HG02642 (cell line): ENCODE measurements around the gene HS3ST6.
A peak's percentile ranks its signal among the peaks of the same experiment; 100 is the strongest.
"Not testable (repeated sequence)": the region's sequence is repeated elsewhere in the genome, so short reads cannot be mapped to it uniquely, and the experiment has no call there.

ENCODE experiments used
- ATAC-seq: cut with Tn5 transposase; IDR thresholded peaks from one replicate; pipeline ENCODE4 v1.9.1; 2021; ENCODE audit warnings: mild to moderate bottlenecking; ENCODE audit not compliant: unreplicated experiment, poor library complexity

Gene HS3ST6

DNA sequence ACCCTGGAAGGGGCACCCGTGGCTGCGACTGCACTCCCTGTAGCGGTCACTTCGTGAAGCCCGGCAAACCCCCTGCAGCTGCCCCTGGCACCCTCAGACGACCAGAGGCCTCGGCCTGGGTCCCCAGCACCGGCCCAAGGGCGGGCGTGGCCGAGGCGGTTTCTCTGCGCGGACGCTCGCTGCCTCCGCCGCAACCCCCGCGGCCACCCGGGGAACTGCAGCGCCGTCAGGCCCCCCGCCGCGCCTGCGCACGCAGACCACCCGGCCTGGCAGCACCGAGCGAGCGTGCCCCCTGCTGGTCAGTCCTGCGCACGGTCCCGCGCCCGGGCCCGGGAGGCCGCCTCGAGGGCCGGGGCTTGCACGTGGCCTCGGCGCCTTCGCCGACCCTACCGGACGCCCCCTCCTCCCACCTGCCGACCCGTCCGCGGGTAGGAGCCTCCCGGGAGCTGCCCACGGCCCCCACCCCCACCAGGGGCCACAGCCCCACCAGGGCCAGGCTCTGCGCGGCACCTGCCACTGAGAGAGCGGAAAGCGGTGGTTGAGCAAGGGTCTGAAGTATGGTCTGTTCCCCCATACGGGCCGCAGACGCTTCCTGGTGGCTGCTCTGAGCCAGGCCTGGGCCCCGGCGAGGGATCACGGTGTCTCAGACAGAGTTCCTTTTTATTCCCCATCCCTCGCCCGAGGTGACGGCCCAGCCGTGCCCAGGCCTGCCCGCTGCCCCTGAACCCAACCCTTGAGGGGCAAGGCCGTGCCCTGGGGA, 11.5 kb upstream of the HS3ST6 start:
- peak; percentile 91 for ATAC-seq

DNA sequence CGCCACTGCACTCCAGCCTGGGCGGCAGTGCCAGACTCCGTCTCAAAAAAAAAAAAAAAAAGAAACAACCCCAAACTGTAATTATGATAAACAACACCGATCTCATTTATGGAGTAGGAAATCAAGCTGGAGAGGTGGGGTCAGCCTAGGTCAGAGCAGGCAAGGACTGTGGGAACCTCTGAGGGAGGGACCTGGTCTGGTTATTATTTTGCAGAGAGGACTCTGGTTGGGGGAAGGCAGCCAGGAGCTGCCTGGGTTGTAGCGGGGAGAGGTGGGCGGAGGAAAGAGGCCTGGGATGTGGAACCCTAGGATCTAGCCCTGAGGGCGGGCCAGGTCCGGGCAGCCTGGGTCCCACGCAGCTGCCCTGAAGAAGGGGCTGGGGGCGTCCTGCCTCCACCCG, 10.9 kb upstream of the HS3ST6 start:
- peak; percentile 14 for ATAC-seq

DNA sequence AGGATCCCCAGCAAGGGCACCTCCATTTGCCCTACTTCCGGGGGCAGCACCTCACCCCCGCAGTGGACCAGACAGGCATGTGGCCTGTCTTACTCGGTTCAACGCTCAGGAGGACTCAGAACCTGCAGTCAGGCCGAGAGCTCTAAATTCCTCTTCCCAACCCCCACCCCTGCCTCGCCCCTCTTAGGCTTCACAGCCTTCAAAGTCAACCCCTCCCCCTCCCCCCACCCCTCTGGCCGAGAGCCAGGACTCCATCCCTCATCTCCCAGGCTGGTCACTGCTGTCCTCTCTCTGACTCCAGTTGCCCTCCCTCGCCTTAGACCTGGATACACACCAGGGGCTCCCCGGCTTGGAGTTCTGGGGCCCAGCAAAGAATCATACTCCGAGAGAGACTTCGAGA, 8.1 kb upstream of the HS3ST6 start:
- ATAC-seq = no peak

DNA sequence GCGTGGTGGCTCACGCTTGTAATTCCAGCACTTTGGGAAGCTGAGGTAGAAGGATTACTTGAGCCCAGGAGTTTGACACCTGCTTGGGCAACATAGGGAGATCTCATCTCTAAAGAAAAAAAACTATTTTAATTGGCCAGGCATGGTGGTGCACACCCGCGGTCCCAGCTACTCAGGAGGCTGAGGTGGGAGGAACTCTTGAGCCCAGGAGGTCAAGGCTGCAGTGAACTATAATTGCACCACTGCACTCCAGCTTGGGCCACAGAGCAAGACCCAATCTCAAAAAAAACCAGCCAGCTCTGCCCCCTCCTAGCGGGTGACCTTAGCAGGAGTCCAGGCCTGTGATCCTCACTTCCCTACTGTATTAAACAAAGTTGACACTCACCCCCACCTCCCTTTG, 5.9 kb upstream of the HS3ST6 start:
- no peak for ATAC-seq

DNA sequence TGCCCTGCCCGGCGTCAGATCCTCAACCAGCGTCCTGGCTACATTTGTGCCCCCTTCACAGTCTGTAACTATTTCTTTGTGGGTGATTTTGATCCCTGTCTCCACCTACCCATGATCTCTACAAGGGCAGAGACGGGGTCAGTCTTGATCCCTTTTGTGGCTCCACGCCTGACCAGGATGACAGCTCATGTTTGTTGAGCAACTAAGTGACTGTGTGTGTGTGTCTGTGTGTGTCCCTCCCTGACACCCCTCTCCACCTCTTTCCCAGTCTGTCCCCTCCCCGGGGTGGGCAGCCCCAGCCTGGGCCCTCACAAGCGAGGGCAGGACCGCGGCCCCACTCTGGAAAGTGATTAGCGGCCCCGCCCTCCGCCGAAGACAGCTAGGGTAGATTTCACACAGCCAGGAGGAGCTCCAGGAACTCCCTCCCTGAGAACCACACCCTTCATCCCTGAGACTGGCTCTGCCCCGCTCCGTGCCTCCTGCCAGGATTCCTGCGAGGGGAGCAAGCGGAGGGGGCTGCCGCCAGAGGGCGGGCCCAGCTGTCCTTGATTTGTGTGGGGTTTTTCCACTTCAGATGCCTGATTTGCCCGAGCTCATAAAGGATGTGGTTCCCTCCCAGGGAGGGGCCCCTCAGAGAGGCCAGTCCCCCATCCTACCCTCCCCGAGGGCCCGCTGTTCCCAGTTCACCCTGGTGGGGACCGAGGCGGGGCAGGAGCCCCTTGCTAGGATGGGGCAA, 5.3 kb upstream of the HS3ST6 start:
- no peak for ATAC-seq

DNA sequence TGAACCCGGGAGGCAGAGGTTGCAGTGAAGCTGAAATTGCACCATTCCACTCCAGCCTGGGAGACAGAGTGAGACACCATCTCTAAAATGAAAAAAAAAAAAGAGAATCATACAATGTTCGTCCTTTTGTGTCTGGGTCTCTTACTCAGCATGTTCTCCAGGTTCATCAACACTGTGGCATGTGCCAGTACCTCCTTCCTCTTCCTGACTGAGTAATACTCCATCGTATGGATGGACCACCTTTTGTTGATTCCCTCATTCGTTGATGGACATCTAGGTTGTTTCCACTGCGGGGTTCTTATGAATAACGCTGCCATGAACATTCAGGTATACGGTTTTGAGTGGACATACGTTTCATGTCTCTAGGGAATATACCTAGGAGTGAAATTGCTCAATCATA, 4.1 kb upstream of the HS3ST6 start:
- ATAC-seq = no peak

DNA sequence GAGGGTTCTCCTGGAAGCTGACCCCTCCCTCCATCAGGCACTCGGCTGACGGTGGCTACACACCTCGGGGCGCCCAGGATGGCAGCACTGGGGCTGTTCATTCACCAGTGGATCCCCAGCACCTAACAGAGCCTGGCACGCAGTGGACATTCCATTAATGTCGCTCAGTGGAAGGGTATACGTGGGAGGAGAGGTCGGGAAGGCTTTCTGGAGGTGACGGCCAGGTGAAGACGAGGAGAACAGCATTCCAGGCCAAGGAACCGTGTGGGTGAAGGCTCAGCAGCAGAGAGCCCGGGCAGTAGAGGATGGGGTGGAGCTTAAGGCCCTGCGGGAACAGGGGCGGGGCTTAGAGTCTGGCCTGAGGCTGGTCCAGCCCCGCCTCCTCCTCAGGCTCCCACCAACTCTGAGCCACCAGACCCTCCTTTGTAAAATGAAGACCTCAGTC, 2.5 kb upstream of the HS3ST6 start:
- no peak for ATAC-seq

DNA sequence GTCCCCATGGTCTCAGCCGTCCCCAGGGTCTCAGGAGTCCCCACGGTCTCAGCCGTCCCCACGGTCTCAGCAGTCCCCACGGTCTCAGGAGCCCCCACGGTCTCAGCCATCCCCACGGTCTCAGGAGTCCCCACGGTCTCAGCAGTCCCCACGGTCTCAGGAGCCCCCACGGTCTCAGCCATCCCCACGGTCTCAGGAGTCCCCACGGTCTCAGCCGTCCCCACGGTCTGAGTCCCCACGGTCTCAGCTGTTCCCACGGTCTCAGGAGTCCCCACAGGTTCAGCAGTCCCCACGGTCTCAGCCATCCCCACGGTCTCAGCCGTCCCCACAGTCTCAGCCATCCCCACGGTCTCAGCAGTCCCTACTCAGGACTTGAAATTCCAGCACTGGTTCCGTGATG, 1.9 kb upstream of the HS3ST6 start:
- ATAC-seq = not testable (repeated sequence)

DNA sequence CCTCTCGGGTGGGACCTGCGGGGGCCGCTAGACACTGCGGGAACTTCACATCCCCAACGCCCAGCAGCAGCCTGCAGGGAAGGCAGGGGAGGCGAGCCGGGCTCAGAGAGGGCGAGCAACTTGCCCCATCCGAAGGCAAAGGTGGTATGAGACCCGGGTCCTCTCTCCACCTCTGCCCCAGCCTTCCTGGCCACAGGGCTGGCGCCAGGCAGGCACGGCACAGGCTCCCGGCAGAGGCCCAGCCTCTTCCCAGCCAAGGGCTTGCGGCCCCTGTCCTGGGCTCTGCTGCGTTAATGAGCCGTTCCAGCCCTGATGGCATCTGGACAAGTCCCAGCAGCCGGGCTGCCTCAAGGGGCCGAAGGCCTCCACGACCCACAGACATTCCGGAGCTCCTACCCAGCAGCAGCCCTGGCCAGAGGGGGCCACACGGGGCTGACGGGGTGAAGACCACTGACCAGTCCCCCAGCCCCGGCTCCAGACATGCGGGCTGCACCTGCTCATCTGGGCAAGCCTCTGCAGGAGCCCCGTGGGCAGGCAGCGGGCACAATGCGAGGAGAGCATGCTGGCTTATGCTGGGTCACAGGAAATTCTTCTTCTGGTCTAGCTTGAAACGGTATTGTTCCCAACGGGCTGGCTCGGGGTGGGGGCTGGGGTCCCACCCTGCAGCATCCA, 1.2 kb upstream of the HS3ST6 start:
- no peak for ATAC-seq

DNA sequence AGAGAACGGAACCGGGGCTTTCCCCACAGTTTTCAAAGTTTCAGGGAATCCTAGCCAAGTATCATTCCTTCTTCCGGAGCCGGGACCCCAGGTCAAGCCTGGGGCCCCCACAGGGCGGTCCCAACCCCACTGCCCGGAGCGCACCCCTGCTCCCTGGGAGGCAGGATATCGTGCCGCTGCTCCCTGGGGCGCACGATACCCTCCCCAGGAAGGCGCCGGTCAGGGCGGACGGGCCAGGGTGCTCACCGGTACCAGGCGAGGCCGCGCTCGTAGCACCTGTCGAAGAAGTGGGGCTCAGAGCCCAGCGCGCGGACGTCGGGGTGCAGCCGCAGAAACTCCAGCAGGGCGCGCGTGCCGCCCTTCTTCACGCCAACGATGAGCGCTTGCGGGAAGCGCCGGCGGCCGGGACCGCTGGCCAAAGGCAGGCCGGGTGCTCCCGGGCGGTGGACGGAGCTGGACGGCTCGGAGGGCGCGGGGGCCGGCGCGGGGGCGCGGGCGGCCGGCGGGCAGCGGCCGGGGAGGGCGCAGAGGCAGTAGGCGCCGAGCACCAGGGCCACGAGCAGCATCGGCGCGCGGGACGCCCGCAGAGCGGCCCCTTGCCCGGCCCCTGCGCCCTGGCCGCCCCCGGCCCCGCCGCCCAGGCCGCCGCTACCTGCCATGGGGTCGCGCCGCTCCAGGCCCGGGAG, 407 bp downstream of the HS3ST6 start:
- ATAC-seq = no peak

DNA sequence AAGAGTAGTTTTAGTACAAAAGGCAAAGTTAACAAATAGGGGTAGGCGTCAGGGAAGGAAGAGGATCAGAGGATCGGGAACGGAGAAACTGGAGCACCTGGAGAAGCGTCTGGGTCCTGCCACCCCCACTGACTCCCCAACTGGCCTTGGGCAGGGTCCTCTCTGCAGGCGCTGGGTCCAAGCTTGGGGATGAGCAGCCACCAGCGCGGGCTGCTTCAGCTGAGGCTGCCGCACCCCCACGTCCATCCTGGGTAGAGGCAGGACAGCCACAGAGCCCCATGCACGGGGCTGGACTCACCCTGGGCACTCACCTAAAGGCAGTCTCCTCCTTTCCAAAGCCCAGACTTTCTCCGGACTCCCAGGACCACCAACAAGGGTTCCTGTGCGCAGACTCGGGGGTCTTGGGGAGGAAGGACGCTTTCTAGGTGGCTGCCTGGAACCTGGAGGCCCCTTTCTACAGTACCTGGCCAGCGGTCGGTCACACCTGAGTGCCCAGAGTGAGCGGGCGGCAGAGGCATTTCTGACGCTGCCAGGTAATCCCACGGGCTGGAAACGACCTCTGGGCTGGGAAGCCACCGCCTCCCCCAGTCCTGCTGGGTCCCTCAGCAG, 1.1 kb downstream of the HS3ST6 start:
- no peak for ATAC-seq

DNA sequence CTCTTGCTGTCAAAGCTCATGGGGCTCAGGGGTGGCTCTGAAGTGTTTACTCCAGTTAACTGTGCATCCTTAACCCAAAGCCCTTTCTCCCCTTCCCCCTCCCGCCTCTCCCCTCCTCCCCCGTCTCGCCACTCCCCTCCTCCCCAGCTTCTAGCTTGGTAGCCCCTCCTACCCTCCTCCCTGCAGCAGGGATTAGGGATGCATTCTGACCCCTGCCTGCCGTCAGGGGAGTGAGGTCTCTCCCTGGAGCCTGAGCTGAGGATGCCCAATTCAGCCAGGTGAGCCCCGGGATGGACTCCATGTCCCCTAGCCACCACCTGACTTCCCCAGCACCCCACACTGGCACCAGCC, 1.6 kb downstream of the HS3ST6 start:
- ATAC-seq = no peak

DNA sequence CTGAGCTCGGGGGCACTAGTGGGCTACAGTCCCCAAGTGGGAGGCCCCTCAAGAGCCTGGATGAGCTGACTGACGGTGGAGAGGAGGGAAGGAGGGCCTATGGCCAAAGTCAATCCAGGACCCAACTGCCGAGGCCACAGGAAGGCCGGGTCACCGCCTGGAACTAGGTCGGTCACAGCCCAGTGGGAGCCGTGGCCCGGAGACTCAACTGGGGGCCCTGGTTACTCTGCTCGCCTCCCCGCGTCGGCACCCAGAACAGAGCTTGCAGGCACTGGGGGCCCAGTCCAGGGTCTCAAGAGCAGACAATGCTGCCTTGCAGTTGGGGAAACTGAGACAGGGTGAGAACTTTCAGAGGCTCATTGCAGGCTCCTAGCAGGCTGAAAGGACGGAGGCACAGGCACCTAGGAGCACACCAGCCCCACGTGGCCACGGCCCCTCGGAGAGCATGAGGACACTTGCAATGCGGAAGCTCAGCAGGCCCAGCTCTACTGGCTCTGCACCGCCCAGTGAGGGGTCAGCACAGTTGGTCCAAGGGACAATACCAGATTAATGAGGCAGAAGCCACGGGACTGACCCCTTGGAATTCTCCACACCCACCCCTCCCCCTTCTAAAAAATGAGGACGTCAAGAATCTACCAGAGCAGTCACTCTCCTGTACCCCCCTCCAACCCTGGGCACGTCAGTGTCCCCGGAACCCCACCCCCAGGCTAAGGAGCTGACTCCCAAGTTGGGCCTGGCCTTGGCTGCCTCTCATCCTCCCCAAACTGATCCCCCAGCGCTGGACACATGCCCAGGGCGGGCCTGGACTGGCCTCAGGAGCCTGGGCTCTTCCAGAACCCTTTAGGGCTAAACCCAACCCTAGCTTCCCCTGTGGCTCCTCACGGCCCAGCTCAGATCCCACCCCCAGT, 2.2 kb downstream of the HS3ST6 start:
- ATAC-seq = no peak

DNA sequence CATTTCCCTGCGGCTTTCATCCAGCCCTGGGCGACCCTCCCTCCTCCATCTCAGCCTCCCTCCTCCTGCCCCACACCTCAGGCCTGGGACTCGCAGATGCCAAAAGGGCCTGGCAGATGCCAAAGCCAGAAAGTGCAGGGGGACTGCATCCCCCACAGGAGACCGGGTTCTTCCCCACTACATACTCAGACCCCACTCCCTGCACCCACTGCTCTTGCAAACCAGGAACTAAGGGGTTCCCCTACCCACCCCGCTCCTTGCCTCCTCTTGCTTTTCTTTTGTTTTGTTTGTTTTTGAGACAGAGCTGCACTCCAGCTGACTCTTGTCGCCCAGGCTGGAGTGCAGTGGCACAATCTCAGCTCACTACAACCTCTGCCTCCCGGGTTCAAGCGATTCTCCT, 3.2 kb downstream of the HS3ST6 start:
- no peak for ATAC-seq

DNA sequence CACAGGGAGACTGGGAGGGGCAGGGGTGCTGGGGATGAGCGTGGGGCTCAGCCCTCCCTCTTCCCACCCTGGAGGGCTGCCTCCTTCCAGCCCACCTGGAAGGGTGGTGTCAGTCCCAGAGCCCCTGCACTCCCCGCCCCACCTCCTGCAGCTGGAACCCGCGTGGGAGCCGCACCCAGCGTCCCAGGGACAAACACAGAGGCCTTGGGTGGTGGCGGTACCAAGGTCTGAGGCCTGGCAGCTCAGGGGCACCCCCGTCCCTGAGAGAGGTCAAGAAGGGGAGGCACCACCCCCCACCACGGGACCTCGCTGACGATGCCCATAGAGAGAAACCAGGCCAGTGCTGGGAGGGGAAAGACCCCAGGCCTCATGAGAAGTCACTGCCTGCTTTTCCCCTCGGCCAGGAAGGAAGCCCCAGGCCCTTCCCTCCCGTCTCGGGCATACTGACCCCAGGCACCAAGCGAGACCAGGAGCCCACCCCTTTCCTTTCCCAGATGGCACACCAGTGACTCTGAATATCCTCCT, 4.1 kb downstream of the HS3ST6 start:
- no peak for ATAC-seq

DNA sequence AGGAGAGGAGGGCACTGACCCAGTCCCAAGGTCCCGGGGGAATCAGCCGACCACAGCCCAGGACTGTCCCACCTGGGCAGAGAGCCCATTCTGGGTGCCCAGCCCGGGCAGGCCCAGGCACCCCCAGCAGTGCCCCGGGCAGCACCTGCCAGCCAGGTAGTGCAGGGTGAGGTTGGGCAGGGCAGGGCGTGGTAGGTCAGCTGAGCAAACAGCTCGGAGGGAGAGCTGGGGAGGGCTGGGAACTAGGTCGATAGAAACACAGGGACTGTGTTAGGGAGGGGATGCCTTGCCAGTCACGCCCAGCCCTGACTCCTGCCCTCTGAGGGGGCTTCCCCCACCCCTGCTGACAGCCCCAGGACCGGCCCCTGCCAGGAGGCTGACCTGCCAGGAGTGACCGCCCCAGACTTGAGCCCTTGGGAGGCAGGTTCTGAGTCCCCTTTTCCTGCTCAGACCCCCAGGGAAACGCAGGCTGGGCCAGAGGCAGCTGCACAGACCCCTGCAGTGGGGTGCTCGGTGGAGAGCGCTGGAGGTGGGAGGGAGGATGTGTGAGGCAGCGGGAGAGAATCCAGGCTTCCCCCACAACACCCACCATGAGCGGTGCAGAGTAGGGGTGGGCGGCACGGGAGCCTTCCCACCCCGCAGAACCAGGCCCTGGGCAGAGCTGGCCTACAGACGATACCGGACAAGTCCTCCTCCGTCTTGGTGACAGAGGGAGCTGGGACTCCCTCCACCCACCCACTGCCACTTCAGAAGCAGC, 4.7 kb downstream of the HS3ST6 start:
- ATAC-seq = no peak

DNA sequence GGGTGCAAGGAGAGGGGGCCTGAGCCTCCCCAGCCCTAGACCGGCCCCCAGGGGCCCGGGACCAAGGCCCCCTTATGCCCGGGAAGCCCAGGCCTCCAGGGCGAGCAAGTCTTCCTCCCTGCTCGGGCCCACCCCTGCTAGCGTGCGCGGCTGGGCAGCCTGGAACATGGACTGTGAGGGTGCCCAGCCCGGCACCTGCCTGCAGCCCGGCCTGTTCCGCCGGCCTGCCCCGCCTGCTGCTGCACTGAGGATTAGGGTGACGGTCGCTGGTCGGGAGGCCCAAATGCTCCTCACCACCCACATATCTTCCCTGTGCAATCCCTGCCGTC, 6.0 kb downstream of the HS3ST6 start:
- ATAC-seq = no peak

DNA sequence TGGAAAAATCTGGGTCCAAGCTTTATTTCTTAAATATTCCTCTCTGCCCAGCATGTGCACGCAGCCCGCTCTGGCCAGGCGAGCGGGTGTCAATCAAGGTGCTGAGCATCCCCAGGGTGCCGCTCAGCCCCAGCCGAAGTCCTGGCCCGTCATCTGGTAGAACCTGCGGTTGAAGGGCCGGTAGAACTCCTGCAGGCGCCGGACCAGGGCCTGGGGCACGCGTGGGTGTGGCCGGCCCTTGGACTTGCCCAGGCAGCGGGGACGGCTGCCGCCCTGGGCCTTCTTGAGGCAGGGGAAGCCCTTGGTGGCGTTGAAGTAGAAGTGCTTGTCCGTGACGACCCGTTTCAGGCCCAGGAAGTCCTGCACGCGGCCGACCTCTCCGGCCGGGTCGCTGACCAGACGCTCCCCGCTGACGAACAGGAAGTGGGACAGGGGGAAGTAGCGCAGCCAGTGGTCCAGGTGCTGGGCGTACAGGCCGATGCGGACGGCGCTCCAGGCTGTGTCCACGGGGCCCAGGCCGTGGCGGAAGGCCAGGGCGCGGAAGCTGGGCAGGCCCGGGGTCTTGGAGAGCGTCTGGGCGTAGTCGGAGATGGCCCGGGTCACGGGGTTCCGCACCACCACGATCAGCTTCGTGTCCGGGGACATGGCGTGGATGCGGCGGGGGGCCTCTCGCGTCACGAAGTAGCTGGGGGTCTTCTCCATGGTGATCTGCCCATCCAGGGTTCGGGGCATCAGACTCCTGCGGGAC, 6.6 kb downstream of the HS3ST6 start:
- ATAC-seq = no peak
